HG03103 (cell line): ENCODE results near the gene THADA.

ENCODE experiments used
- ATAC-seq: cut with Tn5 transposase; IDR thresholded peaks from one replicate; pipeline ENCODE4 v1.9.1; 2021; ENCODE audit warnings: low read depth; ENCODE audit not compliant: unreplicated experiment

The THADA gene

GRCh38 chr2:43513796-43514195 is 82.0 kb downstream of the THADA start:
- ATAC-seq: no peak

- ATAC-seq: no peak
Measured at GRCh38 chr2:43513216-43513615, 82.6 kb downstream of the THADA start.

GRCh38 chr2:43511199-43511598 is 84.6 kb downstream of the THADA start:
- ATAC-seq: no peak

- no peak for ATAC-seq
Measured at GRCh38 chr2:43509886-43510285, 86.0 kb downstream of the THADA start.

- no peak for ATAC-seq
Measured at GRCh38 chr2:43508209-43508608, 87.6 kb downstream of the THADA start.

GRCh38 chr2:43507137-43507536 is 88.7 kb downstream of the THADA start:
- no peak for ATAC-seq

GRCh38 chr2:43495727-43496126 is 100.1 kb downstream of the THADA start:
- ATAC-seq: no peak

GRCh38 chr2:43493954-43494353 is 101.9 kb downstream of the THADA start:
- no peak for ATAC-seq

- no peak for ATAC-seq
Measured at GRCh38 chr2:43491065-43491639, 104.7 kb downstream of the THADA start.

- ATAC-seq: no peak
Measured at GRCh38 chr2:43490252-43490786, 105.5 kb downstream of the THADA start.

GRCh38 chr2:43488737-43489136 is 107.1 kb downstream of the THADA start:
- ATAC-seq: no peak

GRCh38 chr2:43486603-43487002 is 109.2 kb downstream of the THADA start:
- no peak for ATAC-seq

- no peak for ATAC-seq
Measured at GRCh38 chr2:43484323-43484930, 111.4 kb downstream of the THADA start.

GRCh38 chr2:43482961-43483360 is 112.9 kb downstream of the THADA start:
- ATAC-seq: no peak

GRCh38 chr2:43481927-43482542 is 113.8 kb downstream of the THADA start:
- ATAC-seq: no peak

- no peak for ATAC-seq
Measured at GRCh38 chr2:43480874-43481273, 115.0 kb downstream of the THADA start.

- no peak for ATAC-seq
Measured at GRCh38 chr2:43478412-43479086, 117.3 kb downstream of the THADA start.

GRCh38 chr2:43475922-43476321 is 119.9 kb downstream of the THADA start:
- ATAC-seq: no peak

GRCh38 chr2:43475137-43475846 is 120.5 kb downstream of the THADA start:
- ATAC-seq: no peak

- no peak for ATAC-seq
Measured at GRCh38 chr2:43474273-43474672, 121.6 kb downstream of the THADA start.

- ATAC-seq: no peak
Measured at GRCh38 chr2:43473767-43474166, 122.1 kb downstream of the THADA start.
